Uterus (tissue), 2 donors: ENCODE results near the gene PGAP2.

Source experiments
- POLR2A ChIP-seq, 2 donors: fragments of 450-650 bp; IDR thresholded peaks; one replicate each; pipeline ENCODE4 v1.6.1; 2016; ENCODE audit warnings: antibody characterized with exemption in 2 of 2, mild to moderate bottlenecking in 1 of 2, moderate library complexity in 1 of 2
- TF ChIP-seq, protein P1 (sequence below), 4 experiments: fragments of 200-600 bp in 2 of 4; fragments of 450-650 bp in 2 of 4; sonication (generic) in 2 of 4; IDR thresholded peaks; one replicate each; pipeline ENCODE4 v1.5.1; 2016 to 2019; ENCODE audit warnings: antibody characterized with exemption in 4 of 4, mild to moderate bottlenecking in 2 of 4, moderate library complexity in 1 of 4

DNA sequence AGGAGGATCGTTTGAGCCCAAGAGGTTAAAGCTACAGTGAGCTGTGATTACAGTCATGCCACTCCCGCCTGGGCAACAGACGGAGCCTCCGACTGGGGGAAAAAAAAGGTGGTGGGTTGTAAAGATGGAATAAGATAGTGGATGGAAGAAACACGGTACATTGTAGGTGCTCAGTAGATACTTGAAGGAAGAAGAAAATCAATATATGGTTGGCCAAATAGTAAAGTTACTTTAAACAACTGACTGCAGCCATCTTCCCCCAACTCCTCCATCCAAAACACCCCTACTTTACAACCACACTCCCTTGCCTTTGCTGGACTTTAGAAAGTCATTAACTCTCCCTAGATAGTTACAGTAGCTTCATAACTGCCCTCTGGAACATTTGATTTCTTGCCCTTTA is 8.5 kb upstream of the PGAP2 start:
- TF ChIP-seq, protein P1, sequence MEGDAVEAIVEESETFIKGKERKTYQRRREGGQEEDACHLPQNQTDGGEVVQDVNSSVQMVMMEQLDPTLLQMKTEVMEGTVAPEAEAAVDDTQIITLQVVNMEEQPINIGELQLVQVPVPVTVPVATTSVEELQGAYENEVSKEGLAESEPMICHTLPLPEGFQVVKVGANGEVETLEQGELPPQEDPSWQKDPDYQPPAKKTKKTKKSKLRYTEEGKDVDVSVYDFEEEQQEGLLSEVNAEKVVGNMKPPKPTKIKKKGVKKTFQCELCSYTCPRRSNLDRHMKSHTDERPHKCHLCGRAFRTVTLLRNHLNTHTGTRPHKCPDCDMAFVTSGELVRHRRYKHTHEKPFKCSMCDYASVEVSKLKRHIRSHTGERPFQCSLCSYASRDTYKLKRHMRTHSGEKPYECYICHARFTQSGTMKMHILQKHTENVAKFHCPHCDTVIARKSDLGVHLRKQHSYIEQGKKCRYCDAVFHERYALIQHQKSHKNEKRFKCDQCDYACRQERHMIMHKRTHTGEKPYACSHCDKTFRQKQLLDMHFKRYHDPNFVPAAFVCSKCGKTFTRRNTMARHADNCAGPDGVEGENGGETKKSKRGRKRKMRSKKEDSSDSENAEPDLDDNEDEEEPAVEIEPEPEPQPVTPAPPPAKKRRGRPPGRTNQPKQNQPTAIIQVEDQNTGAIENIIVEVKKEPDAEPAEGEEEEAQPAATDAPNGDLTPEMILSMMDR (IDR thresholded peaks at IDR 0.05), result no peak
- TF ChIP-seq POLR2A (IDR thresholded peaks at IDR 0.05), result no peak
